Measurements from ENCODE around the gene AQP5.

AQP5 gene

GRCh38 chr12:49967042-49967776, 5.5 kb downstream of the AQP5 start:
- no peak overlapping the region for H3K27ac ChIP-seq (replicated peaks; ENCODE audit: low read length)
- no peak overlapping the region for H2BK12ac ChIP-seq (ENCODE audit: low read length)
- peaks cover 14 to 17% of the 10 kb centered on the region in 2 donors for H3K4me1 ChIP-seq (ENCODE audit: control insufficient read depth in 2 of 2, insufficient read depth in 1 of 2, low read depth in 1 of 2, low read length in 2 of 2)
- no peak overlapping the region for H4K91ac ChIP-seq (ENCODE audit: low read depth, low read length, poor library complexity)
- peak overlapping the region; percentile 73 for H3K14ac ChIP-seq (ENCODE audit: low read length)
- peak overlapping the region; percentile 42 for H2BK15ac ChIP-seq (ENCODE audit: low read length)
- H3K79me1 ChIP-seq (ENCODE audit: low read depth, low read length), result no peaks in the 10 kb centered on the region
- H2AFZ ChIP-seq (ENCODE audit: low read length), result peak overlapping the region; percentile 91
- DNase-seq (ENCODE audit: low spot score), result peak; percentile 84
- H3K9me3 ChIP-seq (replicated peaks in 1 of 2; ENCODE audit: control insufficient read depth in 2 of 2, insufficient read depth in 1 of 2, low read depth in 1 of 2, low read length in 2 of 2), result no peaks in the 10 kb centered on the region
- no peak overlapping the region for H2BK120ac ChIP-seq (ENCODE audit: low read depth, low read length)
- no peak overlapping the region for H3K4ac ChIP-seq (ENCODE audit: low read length)
- no CpG with 5 or more reads among the region's 40 CpGs for WGBS, 2 donors (ENCODE audit: extremely low coverage in 2 of 2, insufficient read length in 2 of 2, insufficient replicate concordance in 1 of 2)
- peak overlapping the region; percentile 49 for H3K23ac ChIP-seq (ENCODE audit: low read depth, low read length, poor library complexity)
- H3K4me3 ChIP-seq (ENCODE audit: low read length in 2 of 2), result peak overlapping the region; percentile 24 to 42
- peak overlapping the region; percentile 40 for H2AK5ac ChIP-seq (ENCODE audit: low read depth, low read length)
- H4K8ac ChIP-seq (ENCODE audit: low read depth, low read length), result no peak overlapping the region
- H3K4me2 ChIP-seq (ENCODE audit: insufficient read depth, low read length, poor library complexity, severe bottlenecking), result peak overlapping the region; percentile 58
- H3K9ac ChIP-seq (ENCODE audit: low read depth, low read length, poor library complexity), result peak overlapping the region; percentile 73
- peak overlapping the region; percentile 14 for H2BK5ac ChIP-seq (ENCODE audit: low read length)
- peak overlapping the region; percentile 95 for H3K18ac ChIP-seq (ENCODE audit: low read length)
- H3K36me3 ChIP-seq (replicated peaks in 1 of 2; ENCODE audit: control insufficient read depth in 2 of 2, insufficient read depth in 2 of 2, low read length in 2 of 2), result no peaks in the 10 kb centered on the region
- H3K27me3 ChIP-seq (ENCODE audit: control insufficient read depth in 3 of 3, insufficient read depth in 3 of 3, low read depth in 1 of 3, low read length in 3 of 3), result peaks cover 0 to 48% (median 20%) of the 10 kb centered on the region in 3 experiments

- peak overlapping the region; percentile 89 for H3K18ac ChIP-seq (ENCODE audit: low read length)
- WGBS, 2 donors (ENCODE audit: extremely low coverage in 2 of 2, insufficient read length in 2 of 2, insufficient replicate concordance in 1 of 2), result no CpG with 5 or more reads among the region's 15 CpGs
- peak overlapping the region; percentile 73 for H3K9ac ChIP-seq (ENCODE audit: low read depth, low read length, poor library complexity)
- H2BK12ac ChIP-seq (ENCODE audit: low read length), result no peak overlapping the region
- H3K4ac ChIP-seq (ENCODE audit: low read length), result no peak overlapping the region
- H3K4me3 ChIP-seq (ENCODE audit: low read length in 2 of 2), result peak overlapping the region; percentile 24 to 42
- H3K4me2 ChIP-seq (ENCODE audit: insufficient read depth, low read length, poor library complexity, severe bottlenecking), result peak overlapping the region; percentile 58
- DNase-seq (ENCODE audit: low spot score), result no peak
- no peaks in the 10 kb centered on the region for H3K36me3 ChIP-seq (replicated peaks in 1 of 2; ENCODE audit: control insufficient read depth in 2 of 2, insufficient read depth in 2 of 2, low read length in 2 of 2)
- no peak overlapping the region for H4K91ac ChIP-seq (ENCODE audit: low read depth, low read length, poor library complexity)
- peaks cover 2% of the 10 kb centered on the region for H3K79me1 ChIP-seq (ENCODE audit: low read depth, low read length)
- H3K27me3 ChIP-seq (ENCODE audit: control insufficient read depth in 3 of 3, insufficient read depth in 3 of 3, low read depth in 1 of 3, low read length in 3 of 3), result peaks cover 0 to 48% (median 20%) of the 10 kb centered on the region in 3 experiments
- H2AK5ac ChIP-seq (ENCODE audit: low read depth, low read length), result peak overlapping the region; percentile 40
- H3K9me3 ChIP-seq (replicated peaks in 1 of 2; ENCODE audit: control insufficient read depth in 2 of 2, insufficient read depth in 1 of 2, low read depth in 1 of 2, low read length in 2 of 2), result no peaks in the 10 kb centered on the region
- H3K14ac ChIP-seq (ENCODE audit: low read length), result peak overlapping the region; percentile 22
- H3K23ac ChIP-seq (ENCODE audit: low read depth, low read length, poor library complexity), result no peak overlapping the region
- no peak overlapping the region for H4K8ac ChIP-seq (ENCODE audit: low read depth, low read length)
- no peak overlapping the region for H2BK120ac ChIP-seq (ENCODE audit: low read depth, low read length)
- peak overlapping the region; percentile 91 for H2AFZ ChIP-seq (ENCODE audit: low read length)
- no peak overlapping the region for H2BK5ac ChIP-seq (ENCODE audit: low read length)
- H3K4me1 ChIP-seq (ENCODE audit: control insufficient read depth in 2 of 2, insufficient read depth in 1 of 2, low read depth in 1 of 2, low read length in 2 of 2), result peaks cover 10 to 16% of the 10 kb centered on the region in 2 donors
- H2BK15ac ChIP-seq (ENCODE audit: low read length), result peak overlapping the region; percentile 42
- no peak overlapping the region for H3K27ac ChIP-seq (replicated peaks; ENCODE audit: low read length)
Measured at GRCh38 chr12:49967777-49968250, 6.1 kb downstream of the AQP5 start.

- H3K9ac ChIP-seq (ENCODE audit: low read depth, low read length, poor library complexity), result no peak overlapping the region
- H4K91ac ChIP-seq (ENCODE audit: low read depth, low read length, poor library complexity), result no peak overlapping the region
- no peak overlapping the region for H3K4me2 ChIP-seq (ENCODE audit: insufficient read depth, low read length, poor library complexity, severe bottlenecking)
- H3K36me3 ChIP-seq (replicated peaks in 1 of 2; ENCODE audit: control insufficient read depth in 2 of 2, insufficient read depth in 2 of 2, low read length in 2 of 2), result no peaks in the 10 kb centered on the region
- WGBS, 2 donors (ENCODE audit: extremely low coverage in 2 of 2, insufficient read length in 2 of 2, insufficient replicate concordance in 1 of 2), result no CpG with 5 or more reads among the region's 6 CpGs
- H3K79me1 ChIP-seq (ENCODE audit: low read depth, low read length), result peaks cover 3% of the 10 kb centered on the region
- peaks cover 0 to 45% (median 18%) of the 10 kb centered on the region in 3 experiments for H3K27me3 ChIP-seq (ENCODE audit: control insufficient read depth in 3 of 3, insufficient read depth in 3 of 3, low read depth in 1 of 3, low read length in 3 of 3)
- peak overlapping the region; percentile 23 for H3K18ac ChIP-seq (ENCODE audit: low read length)
- no peaks in the 10 kb centered on the region for H3K9me3 ChIP-seq (replicated peaks in 1 of 2; ENCODE audit: control insufficient read depth in 2 of 2, insufficient read depth in 1 of 2, low read depth in 1 of 2, low read length in 2 of 2)
- no peak overlapping the region for H2BK15ac ChIP-seq (ENCODE audit: low read length)
- no peak for DNase-seq (ENCODE audit: low spot score)
- H2BK120ac ChIP-seq (ENCODE audit: low read depth, low read length), result no peak overlapping the region
- H2AK5ac ChIP-seq (ENCODE audit: low read depth, low read length), result peak overlapping the region; percentile 70
- no peak overlapping the region for H2BK5ac ChIP-seq (ENCODE audit: low read length)
- peak overlapping the region; percentile 81 for H3K23ac ChIP-seq (ENCODE audit: low read depth, low read length, poor library complexity)
- no peak overlapping the region for H3K4me3 ChIP-seq (ENCODE audit: low read length in 2 of 2)
- H3K27ac ChIP-seq (replicated peaks; ENCODE audit: low read length), result no peak overlapping the region
- H2AFZ ChIP-seq (ENCODE audit: low read length), result peak overlapping the region; percentile 91
- H4K8ac ChIP-seq (ENCODE audit: low read depth, low read length), result no peak overlapping the region
- no peak overlapping the region for H3K14ac ChIP-seq (ENCODE audit: low read length)
- H3K4ac ChIP-seq (ENCODE audit: low read length), result peak overlapping the region; percentile 60
- H3K4me1 ChIP-seq (ENCODE audit: control insufficient read depth in 2 of 2, insufficient read depth in 1 of 2, low read depth in 1 of 2, low read length in 2 of 2), result peaks cover 8 to 14% of the 10 kb centered on the region in 2 donors
- H2BK12ac ChIP-seq (ENCODE audit: low read length), result no peak overlapping the region
Measured at GRCh38 chr12:49968471-49968870, 6.8 kb downstream of the AQP5 start.

- Histone ChIP-seq H2AFZ (ENCODE audit: low read length) (no peak overlapping the region), H4K91ac (ENCODE audit: low read depth, low read length, poor library complexity) (no peak overlapping the region), H3K9ac (ENCODE audit: low read depth, low read length, poor library complexity) (no peak overlapping the region), H3K18ac (ENCODE audit: low read length) (no peak overlapping the region), H3K79me1 (ENCODE audit: low read depth, low read length) (peaks cover 3% of the 10 kb centered on the region), H2BK120ac (ENCODE audit: low read depth, low read length) (no peak overlapping the region), H3K27ac (replicated peaks; ENCODE audit: low read length) (no peak overlapping the region), H2BK5ac (ENCODE audit: low read length) (no peak overlapping the region), H3K4me3 (ENCODE audit: low read length in 2 of 2) (no peak overlapping the region), H2BK12ac (ENCODE audit: low read length) (no peak overlapping the region), H2AK5ac (ENCODE audit: low read depth, low read length) (no peak overlapping the region), H3K14ac (ENCODE audit: low read length) (no peak overlapping the region), H3K9me3 (replicated peaks in 1 of 2; ENCODE audit: control insufficient read depth in 2 of 2, insufficient read depth in 1 of 2, low read depth in 1 of 2, low read length in 2 of 2) (no peaks in the 10 kb centered on the region), H3K36me3 (replicated peaks in 1 of 2; ENCODE audit: control insufficient read depth in 2 of 2, insufficient read depth in 2 of 2, low read length in 2 of 2) (no peaks in the 10 kb centered on the region), H2BK15ac (ENCODE audit: low read length) (no peak overlapping the region), H3K23ac (ENCODE audit: low read depth, low read length, poor library complexity) (no peak overlapping the region), H3K4me1 (ENCODE audit: control insufficient read depth in 2 of 2, insufficient read depth in 1 of 2, low read depth in 1 of 2, low read length in 2 of 2) (peaks cover 8 to 14% of the 10 kb centered on the region in 2 donors), H4K8ac (ENCODE audit: low read depth, low read length) (no peak overlapping the region), H3K4ac (ENCODE audit: low read length) (no peak overlapping the region), H3K27me3 (ENCODE audit: control insufficient read depth in 3 of 3, insufficient read depth in 3 of 3, low read depth in 1 of 3, low read length in 3 of 3) (peaks cover 0 to 41% (median 15%) of the 10 kb centered on the region in 3 experiments), H3K4me2 (ENCODE audit: insufficient read depth, low read length, poor library complexity, severe bottlenecking) (no peak overlapping the region)
- no CpG with 5 or more reads among the region's 5 CpGs for WGBS, 2 donors (ENCODE audit: extremely low coverage in 2 of 2, insufficient read length in 2 of 2, insufficient replicate concordance in 1 of 2)
- no peak for DNase-seq (ENCODE audit: low spot score)
Measured at GRCh38 chr12:49969027-49969426, 7.4 kb downstream of the AQP5 start.
